IPS-15b (cell line): ENCODE measurements around the gene RAB3D.
"Not testable (repeated sequence)": the region's sequence is repeated elsewhere in the genome, so short reads cannot be mapped to it uniquely, and the experiment has no call there.

Experiments used
- H3K27me3 ChIP-seq: one replicate; pipeline ENCODE4 v1.6.1; 2013; ENCODE audit warnings: low read length; ENCODE audit not compliant: control insufficient read depth, insufficient read depth
- H3K36me3 ChIP-seq: one replicate; pipeline ENCODE4 v1.6.1; 2013; ENCODE audit warnings: low read length; ENCODE audit not compliant: control insufficient read depth, insufficient read depth
- H3K4me1 ChIP-seq: one replicate; pipeline ENCODE4 v1.6.1; 2013; ENCODE audit warnings: mild to moderate bottlenecking, low read length; ENCODE audit not compliant: control insufficient read depth, insufficient read depth
- H3K4me3 ChIP-seq: one replicate; pipeline ENCODE4 v1.5.1; 2013; ENCODE audit warnings: low read depth, low read length
- H3K9ac ChIP-seq: one replicate; pipeline ENCODE4 v1.6.1; 2013; ENCODE audit warnings: low read depth, mild to moderate bottlenecking, low read length
- H3K9me3 ChIP-seq: one replicate; pipeline ENCODE4 v1.6.1; 2013; ENCODE audit warnings: mild to moderate bottlenecking, low read length; ENCODE audit not compliant: control insufficient read depth, insufficient read depth

The RAB3D gene

GRCh38 chr19:11339254-11340098, at the start of gene RAB3D:
Gene RAB3D (minus strand): TSS chr19:11339657. CDS start chr19:11337399, 2,258 bp downstream.
- Histone ChIP-seq H3K9me3 (no peaks in the 10 kb centered on the region), H3K4me3 (peak within 1 kb of the TSS; percentile 64), H3K36me3 (peaks cover 10% of the 10 kb centered on the region), H3K27me3 (no peaks in the 10 kb centered on the region), H3K4me1 (no peaks in the 10 kb centered on the region), H3K9ac (no peak within 1 kb of the TSS)

GRCh38 chr19:11387162-11388034, 47.9 kb upstream of the RAB3D start:
- Histone ChIP-seq H3K4me1 (no peaks in the 10 kb centered on the region), H3K4me3 (no peak overlapping the region), H3K9ac (no peak overlapping the region), H3K36me3 (no peaks in the 10 kb centered on the region), H3K27me3 (no peaks in the 10 kb centered on the region), H3K9me3 (no peaks in the 10 kb centered on the region)

GRCh38 chr19:11384778-11385129, 45.3 kb upstream of the RAB3D start:
- Histone ChIP-seq H3K4me1 (no peaks in the 10 kb centered on the region), H3K4me3 (no peak overlapping the region), H3K27me3 (no peaks in the 10 kb centered on the region), H3K36me3 (no peaks in the 10 kb centered on the region), H3K9me3 (no peaks in the 10 kb centered on the region), H3K9ac (no peak overlapping the region)

GRCh38 chr19:11383706-11384048, 44.2 kb upstream of the RAB3D start:
- Histone ChIP-seq H3K36me3 (no peaks in the 10 kb centered on the region), H3K27me3 (no peaks in the 10 kb centered on the region), H3K4me1 (no peaks in the 10 kb centered on the region), H3K9me3 (no peaks in the 10 kb centered on the region), H3K9ac (no peak overlapping the region), H3K4me3 (peak overlapping the region; percentile 75)

- no peaks in the 10 kb centered on the region for H3K36me3 ChIP-seq
- no peak overlapping the region for H3K9ac ChIP-seq
- peak overlapping the region; percentile 75 for H3K4me3 ChIP-seq
- peaks cover 2% of the 10 kb centered on the region for H3K4me1 ChIP-seq
- no peaks in the 10 kb centered on the region for H3K27me3 ChIP-seq
- H3K9me3 ChIP-seq: no peaks in the 10 kb centered on the region
These were observed 43.6 kb upstream of the RAB3D start for GRCh38 chr19:11382898-11383705.

GRCh38 chr19:11380653-11381537, 41.4 kb upstream of the RAB3D start:
- H3K27me3 ChIP-seq: no peaks in the 10 kb centered on the region
- H3K4me3 ChIP-seq: peak overlapping the region; percentile 94
- H3K9me3 ChIP-seq: no peaks in the 10 kb centered on the region
- H3K4me1 ChIP-seq: peaks cover 2% of the 10 kb centered on the region
- H3K36me3 ChIP-seq: peaks cover under 1% of the 10 kb centered on the region
- peak overlapping the region; percentile 79 for H3K9ac ChIP-seq

- H3K36me3 ChIP-seq: peaks cover 4% of the 10 kb centered on the region
- H3K27me3 ChIP-seq: no peaks in the 10 kb centered on the region
- H3K9ac ChIP-seq: no peak overlapping the region
- H3K4me3 ChIP-seq: peak overlapping the region; percentile 94
- H3K4me1 ChIP-seq: peaks cover 2% of the 10 kb centered on the region
- no peaks in the 10 kb centered on the region for H3K9me3 ChIP-seq
These were observed 40.4 kb upstream of the RAB3D start for GRCh38 chr19:11379857-11380350.

GRCh38 chr19:11379269-11379845, 39.9 kb upstream of the RAB3D start:
- not testable (repeated sequence) for H3K9ac ChIP-seq, H3K4me3 ChIP-seq, H3K9me3 ChIP-seq, H3K36me3 ChIP-seq, H3K4me1 ChIP-seq, H3K27me3 ChIP-seq

- Histone ChIP-seq H3K4me3 (no peak overlapping the region), H3K9ac (no peak overlapping the region), H3K9me3 (no peaks in the 10 kb centered on the region), H3K36me3 (peaks cover 4% of the 10 kb centered on the region), H3K27me3 (no peaks in the 10 kb centered on the region), H3K4me1 (peaks cover 2% of the 10 kb centered on the region)
These were observed 39.1 kb upstream of the RAB3D start for GRCh38 chr19:11378319-11379189.

GRCh38 chr19:11377756-11378155, 38.3 kb upstream of the RAB3D start:
- Histone ChIP-seq H3K4me3 (no peak overlapping the region), H3K9me3 (no peaks in the 10 kb centered on the region), H3K4me1 (peaks cover 2% of the 10 kb centered on the region), H3K27me3 (no peaks in the 10 kb centered on the region), H3K36me3 (peaks cover 4% of the 10 kb centered on the region), H3K9ac (no peak overlapping the region)
